ENCODE results near the gene CD68.
"Not testable (repeated sequence)": the region's sequence is repeated elsewhere in the genome, so short reads cannot be mapped to it uniquely, and the experiment has no call there.

CD68 gene

DNA sequence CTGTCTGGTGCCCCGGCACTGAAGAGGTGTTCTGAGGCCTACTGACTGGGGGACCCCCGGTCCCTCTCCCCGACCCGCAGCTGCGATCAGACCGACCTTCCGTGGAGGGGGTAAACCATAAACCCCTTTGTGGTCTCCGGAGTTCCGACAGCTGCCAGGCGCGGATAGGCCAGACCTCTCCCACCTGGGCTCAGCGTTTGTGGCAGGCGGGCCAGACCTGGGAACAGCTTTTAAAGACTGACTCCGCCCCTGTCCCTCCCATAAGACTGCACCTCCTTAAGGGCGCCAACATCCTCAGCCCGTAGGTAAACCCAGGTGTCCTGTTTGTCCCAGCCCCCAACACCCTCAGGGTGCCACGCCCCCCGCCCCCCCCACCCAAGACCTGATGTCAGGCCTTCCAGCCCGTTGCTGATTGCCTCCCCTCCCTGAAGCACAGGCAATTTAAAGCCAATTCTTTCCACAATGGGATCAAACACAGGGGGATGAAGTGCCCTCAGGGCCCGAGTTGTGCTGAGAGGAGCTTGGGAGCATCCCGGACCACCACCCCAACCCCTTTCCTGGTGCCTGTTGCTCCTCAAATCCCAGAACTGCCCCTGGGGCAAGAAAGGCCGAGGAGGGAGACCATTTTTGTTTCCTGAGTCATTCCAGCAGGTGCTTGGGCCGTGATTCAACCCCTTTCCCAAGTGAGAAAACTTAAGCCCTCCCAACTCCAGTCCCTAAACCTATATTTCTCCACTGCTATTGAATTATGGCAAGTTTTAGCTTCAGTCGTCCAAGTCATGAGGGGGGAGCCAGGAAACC is 10.7 kb downstream of the CD68 start, which contains the start of gene SOX15:
Gene SOX15, minus strand, starts transcription at position 204 of the 801 bp plus-strand sequence. CDS start 418 bp downstream, outside the sequence.
- H3K27ac ChIP-seq = peak within 1 kb of the TSS; percentile 12
- no peaks in the 10 kb centered on the region for H3K27me3 ChIP-seq
- TF ChIP-seq, protein P1, sequence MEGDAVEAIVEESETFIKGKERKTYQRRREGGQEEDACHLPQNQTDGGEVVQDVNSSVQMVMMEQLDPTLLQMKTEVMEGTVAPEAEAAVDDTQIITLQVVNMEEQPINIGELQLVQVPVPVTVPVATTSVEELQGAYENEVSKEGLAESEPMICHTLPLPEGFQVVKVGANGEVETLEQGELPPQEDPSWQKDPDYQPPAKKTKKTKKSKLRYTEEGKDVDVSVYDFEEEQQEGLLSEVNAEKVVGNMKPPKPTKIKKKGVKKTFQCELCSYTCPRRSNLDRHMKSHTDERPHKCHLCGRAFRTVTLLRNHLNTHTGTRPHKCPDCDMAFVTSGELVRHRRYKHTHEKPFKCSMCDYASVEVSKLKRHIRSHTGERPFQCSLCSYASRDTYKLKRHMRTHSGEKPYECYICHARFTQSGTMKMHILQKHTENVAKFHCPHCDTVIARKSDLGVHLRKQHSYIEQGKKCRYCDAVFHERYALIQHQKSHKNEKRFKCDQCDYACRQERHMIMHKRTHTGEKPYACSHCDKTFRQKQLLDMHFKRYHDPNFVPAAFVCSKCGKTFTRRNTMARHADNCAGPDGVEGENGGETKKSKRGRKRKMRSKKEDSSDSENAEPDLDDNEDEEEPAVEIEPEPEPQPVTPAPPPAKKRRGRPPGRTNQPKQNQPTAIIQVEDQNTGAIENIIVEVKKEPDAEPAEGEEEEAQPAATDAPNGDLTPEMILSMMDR (IDR thresholded peaks at IDR 0.05) = no peak
- no peaks in the 10 kb centered on the region for H3K9me3 ChIP-seq
- H3K4me1 ChIP-seq (ENCODE audit: control insufficient read depth in 1 of 2, insufficient read depth in 1 of 2, low read depth in 1 of 2, low read length in 1 of 2) = peaks cover 7 to 18% of the 10 kb centered on the region in 2 experiments
- H3K36me3 ChIP-seq = peaks cover 72% of the 10 kb centered on the region
- no peak within 1 kb of the TSS for H3K4me3 ChIP-seq (ENCODE audit: low read depth in 1 of 2, low read length in 1 of 2)

DNA sequence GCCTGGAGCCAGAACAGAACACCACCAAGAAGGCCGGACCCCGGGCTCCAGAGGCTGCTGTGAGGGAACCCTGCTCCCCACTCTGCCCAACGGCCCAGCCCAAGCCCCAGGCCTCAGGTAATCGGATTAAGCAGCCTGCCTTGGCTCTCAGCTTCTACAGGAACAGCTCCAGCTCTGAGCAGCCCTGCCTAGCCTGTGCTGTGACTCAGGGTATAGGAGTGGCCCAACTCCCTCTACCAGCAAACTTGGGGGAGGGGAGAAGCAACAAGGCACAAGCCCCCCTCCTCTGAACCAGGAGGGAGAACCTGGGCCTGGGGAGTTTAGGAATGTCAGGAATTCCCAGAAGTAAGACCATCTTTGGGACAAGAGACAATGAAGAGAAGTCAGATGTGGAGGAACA is 11.3 kb downstream of the CD68 start:
- Histone ChIP-seq H3K27me3 (no peaks in the 10 kb centered on the region), H3K4me3 (ENCODE audit: low read depth in 1 of 2, low read length in 1 of 2) (no peak overlapping the region), H3K27ac (no peak overlapping the region), H3K4me1 (ENCODE audit: control insufficient read depth in 1 of 2, insufficient read depth in 1 of 2, low read depth in 1 of 2, low read length in 1 of 2) (peaks cover 7 to 15% of the 10 kb centered on the region in 2 experiments), H3K36me3 (peaks cover 79% of the 10 kb centered on the region), H3K9me3 (no peaks in the 10 kb centered on the region)
- TF ChIP-seq, protein P1 (IDR thresholded peaks at IDR 0.05) = no peak

DNA sequence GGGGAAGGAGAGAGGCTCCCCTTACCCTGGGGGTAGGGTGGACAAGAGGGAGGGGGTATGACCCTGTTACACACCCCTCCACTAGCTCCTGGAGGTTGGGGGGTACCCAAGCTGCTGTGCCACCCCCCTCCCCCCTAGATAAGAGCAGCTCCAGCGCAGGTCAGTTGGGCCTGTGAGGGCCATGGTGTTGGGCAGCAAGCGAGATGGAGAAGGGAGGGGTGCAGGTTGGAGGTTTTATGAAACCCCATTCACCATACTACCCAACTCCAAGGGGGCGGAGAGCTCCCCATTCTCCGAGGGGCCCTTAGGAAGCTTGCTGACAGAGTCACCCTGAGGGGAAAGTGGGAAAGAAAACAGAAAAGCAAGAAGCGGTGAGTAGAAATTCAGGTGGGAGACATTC is 12.2 kb downstream of the CD68 start:
- Histone ChIP-seq H3K9me3 (no peaks in the 10 kb centered on the region), H3K4me1 (ENCODE audit: control insufficient read depth in 1 of 2, insufficient read depth in 1 of 2, low read depth in 1 of 2, low read length in 1 of 2) (peaks cover 7 to 15% of the 10 kb centered on the region in 2 experiments), H3K4me3 (ENCODE audit: low read depth in 1 of 2, low read length in 1 of 2) (no peak overlapping the region), H3K36me3 (peaks cover 87% of the 10 kb centered on the region), H3K27me3 (no peaks in the 10 kb centered on the region), H3K27ac (no peak overlapping the region)
- TF ChIP-seq, protein P1 (IDR thresholded peaks at IDR 0.05) = no peak

DNA sequence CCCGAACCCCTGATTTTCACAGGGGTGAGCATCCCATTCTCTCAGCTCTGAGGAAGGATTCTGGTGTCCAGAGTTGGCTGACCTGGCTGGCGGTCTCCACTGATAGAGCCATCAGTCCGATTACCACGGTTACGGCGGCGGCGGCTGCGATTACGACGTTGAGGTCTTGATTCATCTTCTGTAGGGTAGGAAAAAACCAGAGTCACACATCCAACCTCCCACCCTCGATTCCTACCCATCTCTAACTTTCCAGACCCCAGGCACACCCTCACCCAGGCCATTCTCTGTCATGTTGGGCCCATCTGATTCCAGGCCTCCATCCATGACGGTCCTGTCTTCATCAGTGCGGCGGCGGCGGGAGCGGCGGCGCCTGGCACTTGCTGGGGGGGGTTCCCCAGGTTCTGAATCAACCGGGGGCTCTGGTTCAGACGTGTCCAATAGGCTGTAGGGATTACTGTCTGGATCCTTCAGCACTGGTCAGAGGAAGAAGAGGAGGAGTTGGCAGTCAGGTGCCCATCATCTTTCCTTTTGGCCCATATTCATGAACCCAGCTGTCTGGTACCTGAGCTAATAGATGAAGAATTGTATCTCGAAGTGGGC is 13.1 kb downstream of the CD68 start:
- TF ChIP-seq, protein P1 (IDR thresholded peaks at IDR 0.05) = no peak
- H3K27me3 ChIP-seq = no peaks in the 10 kb centered on the region
- H3K27ac ChIP-seq = no peak overlapping the region
- no peaks in the 10 kb centered on the region for H3K9me3 ChIP-seq
- H3K36me3 ChIP-seq = peaks cover 88% of the 10 kb centered on the region
- peaks cover 7 to 14% of the 10 kb centered on the region in 2 experiments for H3K4me1 ChIP-seq (ENCODE audit: control insufficient read depth in 1 of 2, insufficient read depth in 1 of 2, low read depth in 1 of 2, low read length in 1 of 2)
- H3K4me3 ChIP-seq (ENCODE audit: low read depth in 1 of 2, low read length in 1 of 2) = no peak overlapping the region

DNA sequence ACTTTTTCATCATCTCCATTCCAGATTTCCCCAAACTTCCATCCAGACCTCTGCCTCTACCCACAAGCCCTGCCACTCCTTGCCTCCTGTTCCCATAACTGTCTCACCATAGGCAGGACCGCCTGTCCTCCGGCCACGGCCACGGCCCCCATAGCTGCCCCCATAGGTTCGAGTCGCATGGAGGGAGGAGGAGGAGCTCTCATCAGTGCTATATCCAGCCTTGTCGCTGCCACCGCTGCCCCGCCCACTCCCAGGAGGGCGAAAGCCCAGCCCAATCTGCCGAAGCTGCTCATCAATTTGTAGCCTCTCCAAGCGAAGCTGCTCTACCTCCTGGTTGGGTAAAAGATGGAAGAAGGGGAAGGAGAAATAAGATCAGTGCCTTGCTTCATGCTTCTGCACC is 13.9 kb downstream of the CD68 start:
- peaks cover 86% of the 10 kb centered on the region for H3K36me3 ChIP-seq
- H3K27me3 ChIP-seq = no peaks in the 10 kb centered on the region

DNA sequence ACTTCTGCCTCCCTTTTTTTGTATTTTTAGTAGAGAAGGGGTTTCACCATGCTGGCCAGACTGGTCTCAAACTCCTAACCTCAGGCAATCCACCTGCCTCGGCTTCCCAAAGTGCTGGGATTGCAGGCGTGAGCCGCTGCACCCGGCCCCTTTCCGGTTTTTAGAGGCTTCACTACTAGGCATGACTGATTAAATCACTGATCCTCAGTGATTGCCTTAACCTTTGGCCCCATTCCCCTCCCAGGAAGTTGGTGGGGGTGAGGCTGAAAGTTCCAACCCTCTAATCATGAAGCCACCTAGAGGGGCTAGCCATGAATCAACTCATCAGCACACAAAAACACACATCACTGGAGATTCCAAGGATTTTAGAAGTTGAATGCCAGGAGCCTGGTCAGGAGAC is 18.1 kb downstream of the CD68 start:
- not testable (repeated sequence) for H3K9me3 ChIP-seq; H3K4me1 ChIP-seq (ENCODE audit: control insufficient read depth in 1 of 2, insufficient read depth in 1 of 2, low read depth in 1 of 2, low read length in 1 of 2); H3K27me3 ChIP-seq; H3K4me3 ChIP-seq (ENCODE audit: low read depth in 1 of 2, low read length in 1 of 2); H3K27ac ChIP-seq
- peaks cover 98% of the 10 kb centered on the region for H3K36me3 ChIP-seq

More for the DNA sequence above, 13.9 kb downstream of the CD68 start:
- H3K9me3 ChIP-seq = no peaks in the 10 kb centered on the region
- no peak overlapping the region for H3K27ac ChIP-seq
- TF ChIP-seq, protein P1 (IDR thresholded peaks at IDR 0.05) = no peak
- H3K4me3 ChIP-seq (ENCODE audit: low read depth in 1 of 2, low read length in 1 of 2) = no peak overlapping the region
- peaks cover 7% of the 10 kb centered on the region in 2 experiments for H3K4me1 ChIP-seq (ENCODE audit: control insufficient read depth in 1 of 2, insufficient read depth in 1 of 2, low read depth in 1 of 2, low read length in 1 of 2)

Data from neutrophil (primary cell).